NCI-H774 (cell line): Measurements from ENCODE around the gene CREBL2.
"Not testable (repeated sequence)": the region's sequence is repeated elsewhere in the genome, so short reads cannot be mapped to it uniquely, and the experiment has no call there.

Experiments used
- DNase-seq: peaks from one replicate; lab custom pipeline; 2025; lab: John Stamatoyannopoulos, UW

CREBL2 gene, protein sequence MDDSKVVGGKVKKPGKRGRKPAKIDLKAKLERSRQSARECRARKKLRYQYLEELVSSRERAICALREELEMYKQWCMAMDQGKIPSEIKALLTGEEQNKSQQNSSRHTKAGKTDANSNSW

DNA sequence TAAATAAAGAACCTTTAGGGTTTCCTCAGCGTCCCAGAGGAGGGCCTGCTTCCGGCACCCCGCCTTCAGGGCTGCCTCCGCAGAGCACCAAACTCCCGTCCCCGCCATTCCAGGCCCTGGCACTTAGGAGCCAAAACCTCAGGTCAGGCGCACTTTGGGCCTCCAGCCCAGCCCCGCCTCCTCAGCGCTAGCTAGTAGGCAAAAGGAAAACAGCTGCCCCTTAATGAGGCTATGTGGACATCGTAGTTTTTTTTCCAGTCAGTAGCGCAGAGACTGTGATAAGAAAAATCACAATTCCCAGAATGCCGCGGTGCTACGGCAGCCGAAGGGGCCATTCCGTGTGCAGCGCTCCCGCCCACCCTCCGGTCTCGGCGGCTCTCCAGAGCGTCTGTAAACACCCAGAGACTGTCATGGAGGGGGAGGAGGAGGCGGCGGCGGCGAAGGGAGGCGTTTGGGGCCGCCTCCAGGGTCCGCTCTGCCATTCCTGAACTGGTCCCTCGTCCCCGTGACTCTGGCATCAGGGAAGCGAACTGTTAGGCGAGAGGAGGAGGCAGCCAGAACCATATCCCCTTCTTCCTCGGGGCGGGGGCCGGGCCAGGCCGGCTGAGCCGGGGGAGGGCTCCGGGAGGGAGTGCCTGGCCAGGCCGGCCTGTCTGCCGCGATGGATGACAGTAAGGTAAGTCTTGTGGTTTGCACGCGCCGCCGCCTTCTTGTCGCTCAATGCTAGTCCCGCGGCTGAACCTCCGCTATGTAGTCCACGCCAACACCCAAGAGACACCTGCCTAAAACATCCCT lies at the start of gene CREBL2:
TSS of gene CREBL2 (plus strand) at position 365 of the 795 bp plus-strand sequence. CDS start at position 662, 297 bp downstream.
- peak; percentile 94 for DNase-seq

DNA sequence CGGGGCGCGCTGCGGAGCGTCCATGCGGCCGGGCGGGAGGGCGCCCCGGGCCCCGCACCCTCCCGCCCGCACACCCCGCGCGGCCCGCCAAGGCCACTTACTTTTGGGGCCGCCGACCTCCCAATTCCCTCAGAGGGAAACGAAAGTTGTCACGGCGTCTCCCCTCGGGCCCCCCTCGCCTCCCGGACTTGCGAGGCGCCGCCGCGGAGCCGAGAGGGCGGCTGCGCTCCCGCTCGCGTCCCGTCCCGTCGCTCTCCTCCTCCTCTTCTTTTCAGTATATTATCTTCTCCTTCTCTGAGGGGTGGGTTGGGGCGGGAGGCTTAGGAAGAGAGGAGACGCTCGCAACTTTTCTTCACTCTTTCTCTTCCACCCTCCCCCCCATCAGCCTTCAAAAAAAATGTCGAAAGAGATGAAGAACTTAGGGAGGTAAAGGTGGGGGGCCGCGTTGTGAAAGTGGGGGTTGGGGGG lies 49.6 kb upstream of the CREBL2 start:
- peak; percentile 32 for DNase-seq

DNA sequence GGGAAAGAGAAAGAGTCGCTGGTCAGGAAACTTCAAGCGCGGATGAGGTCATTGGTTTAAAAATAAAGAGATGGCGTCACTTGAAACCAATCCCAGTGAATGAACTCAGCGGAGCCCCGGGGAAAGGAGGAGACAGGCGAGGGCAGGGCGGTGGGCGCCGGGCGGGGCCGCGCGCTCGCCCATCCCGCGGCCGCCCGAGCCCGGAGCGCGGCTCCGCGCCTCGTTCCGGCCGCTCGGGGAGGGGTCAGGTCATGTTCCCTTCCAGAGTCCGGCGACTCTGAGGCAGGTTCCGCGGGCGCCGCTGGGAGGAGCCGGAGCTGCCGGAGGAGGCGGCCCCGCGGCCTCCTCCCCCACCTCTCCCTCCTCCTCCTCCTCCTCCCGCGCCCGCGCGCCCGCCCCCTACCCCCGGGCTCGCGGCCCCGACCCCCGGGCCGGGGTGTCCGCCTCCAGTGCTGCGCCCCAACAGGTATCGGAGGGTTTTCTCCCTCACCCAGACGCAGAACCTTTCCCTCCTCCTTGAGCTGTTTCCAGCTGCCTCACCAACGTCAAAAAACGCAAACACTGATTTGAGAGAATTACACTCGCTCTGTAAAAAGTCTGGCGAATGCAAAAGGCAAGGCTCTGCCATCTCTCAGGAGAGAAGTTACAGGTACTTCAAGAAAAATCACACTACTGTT lies 49.0 kb upstream of the CREBL2 start, which contains the start of gene DUSP16:
TSS of gene DUSP16 (minus strand) at position 279 of the 677 bp plus-strand sequence. CDS start 41,765 bp downstream, outside the sequence.
- DNase-seq, result peak; percentile 89

DNA sequence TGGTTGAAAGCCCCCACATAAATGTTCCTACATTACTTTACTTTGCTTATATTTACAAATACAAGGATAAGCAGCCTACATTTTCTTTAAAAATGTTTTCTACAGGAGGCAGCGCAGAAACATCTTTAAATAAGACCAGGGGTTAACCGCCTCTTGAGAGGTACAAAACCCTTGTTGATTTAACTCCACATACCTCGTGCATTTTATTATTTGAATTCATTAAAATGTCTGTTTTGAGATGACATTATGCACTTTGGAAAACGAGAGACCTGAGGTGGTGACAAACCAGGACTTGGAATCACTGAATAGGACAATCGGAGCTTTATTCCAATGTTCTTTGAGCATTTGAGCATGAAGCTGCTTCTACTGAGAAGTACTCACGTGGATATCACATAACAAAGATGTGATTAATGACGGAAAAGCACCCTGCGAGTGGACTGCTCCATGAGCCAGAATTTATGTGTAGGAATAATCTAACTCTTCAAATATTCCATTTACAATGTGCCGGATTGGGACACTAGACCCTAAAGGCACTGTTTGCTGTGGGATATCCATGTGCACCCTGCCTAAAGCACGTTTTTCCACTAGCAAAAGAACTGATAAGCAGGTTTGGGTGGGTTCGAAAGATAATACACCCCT lies 48.3 kb upstream of the CREBL2 start:
- DNase-seq, result no peak

DNA sequence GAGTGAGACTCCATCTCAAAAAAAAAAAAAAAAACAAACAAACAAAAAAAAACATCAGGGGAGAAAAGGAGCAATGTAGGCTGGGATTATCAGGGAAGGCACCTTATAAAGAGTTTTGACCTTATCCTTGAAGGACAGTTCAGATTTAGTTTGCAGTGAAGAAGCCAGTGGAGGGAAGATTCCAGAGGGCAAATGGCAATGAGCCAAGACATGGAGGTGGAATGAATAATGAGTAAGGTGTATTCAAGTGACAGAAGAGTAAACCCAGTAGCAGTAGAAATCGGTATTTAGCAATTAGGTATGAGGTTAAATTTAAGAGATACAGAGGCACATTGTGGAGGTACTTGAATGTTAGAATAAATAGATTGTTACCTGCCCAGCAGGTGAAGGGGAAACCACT lies 46.8 kb upstream of the CREBL2 start:
- no peak for DNase-seq

DNA sequence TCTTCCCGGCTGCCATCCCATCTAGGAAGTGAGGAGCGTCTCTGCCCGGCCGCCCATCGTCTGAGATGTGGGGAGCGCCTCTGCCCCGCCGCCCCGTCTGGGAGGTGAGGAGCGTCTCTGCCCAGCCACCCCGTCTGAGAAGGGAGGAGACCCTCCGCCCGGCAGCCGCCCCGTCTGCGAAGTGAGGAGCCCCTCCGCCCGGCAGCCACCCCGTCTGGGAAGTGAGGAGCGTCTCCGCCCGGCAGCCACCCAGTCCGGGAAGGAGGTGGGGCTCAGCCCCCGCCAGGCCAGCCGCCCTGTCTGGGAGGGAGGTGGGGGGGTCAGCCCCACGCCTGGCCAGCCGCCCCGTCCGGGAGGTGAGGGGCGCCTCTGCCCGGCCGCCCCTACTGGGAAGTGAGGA lies 45.7 kb upstream of the CREBL2 start:
- DNase-seq, result not testable (repeated sequence)

DNA sequence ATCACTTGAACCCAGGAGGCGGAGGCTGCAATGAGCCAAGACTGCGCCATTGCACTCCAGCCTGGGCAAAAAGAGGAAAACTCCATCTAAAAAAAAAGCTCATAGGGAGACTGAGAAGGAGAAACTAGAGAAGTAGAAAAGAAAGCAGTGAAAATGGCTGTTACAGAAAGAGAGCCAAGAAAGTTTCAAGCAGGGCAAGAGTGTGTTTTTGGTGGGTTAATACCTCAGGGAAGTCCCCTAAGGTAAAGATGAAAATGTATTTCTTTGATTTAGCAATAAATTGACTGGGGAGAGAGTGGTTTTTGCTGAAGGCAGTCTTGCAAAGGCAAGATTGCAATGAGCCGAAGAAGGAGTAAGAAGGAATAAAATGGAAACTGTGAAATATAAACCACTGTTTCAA lies 39.0 kb upstream of the CREBL2 start:
- DNase-seq, result no peak

DNA sequence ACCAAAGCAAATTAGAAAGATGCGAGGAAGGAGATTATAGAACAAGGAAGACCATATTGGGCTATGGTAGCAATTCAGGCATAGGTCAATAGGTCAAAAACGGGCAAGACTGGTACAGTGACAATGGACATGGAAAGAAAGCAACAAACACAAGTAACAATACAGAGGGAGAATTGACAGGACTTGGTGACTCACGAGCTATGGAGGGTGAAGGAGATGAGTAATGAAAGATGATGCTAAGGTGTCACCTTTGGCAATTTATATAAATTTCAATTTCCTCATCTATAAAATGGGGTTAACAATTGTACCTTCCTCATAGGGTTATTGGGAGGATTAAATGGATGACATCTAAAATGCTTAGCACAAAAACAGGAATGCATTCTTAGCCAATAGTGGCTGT lies 33.9 kb upstream of the CREBL2 start:
- DNase-seq, result no peak

DNA sequence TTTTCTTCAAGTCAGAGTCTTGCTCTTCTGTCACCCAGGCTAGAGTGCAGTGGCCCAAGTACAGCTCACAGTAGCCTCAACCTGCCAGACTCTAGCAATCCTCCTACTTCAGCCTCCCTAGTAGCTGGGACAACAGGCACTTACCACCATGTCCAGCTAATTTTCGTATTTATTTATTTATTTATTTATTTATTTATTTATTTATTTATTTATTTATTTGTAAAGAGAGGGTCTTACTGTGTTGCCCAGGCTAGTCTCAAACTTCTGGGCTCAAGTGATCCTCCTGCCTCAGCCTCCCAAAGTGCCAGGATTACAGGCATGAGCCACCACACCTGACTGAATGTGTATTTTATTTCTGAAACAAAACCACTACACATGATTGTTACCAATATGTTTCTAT lies 31.0 kb upstream of the CREBL2 start:
- not testable (repeated sequence) for DNase-seq

DNA sequence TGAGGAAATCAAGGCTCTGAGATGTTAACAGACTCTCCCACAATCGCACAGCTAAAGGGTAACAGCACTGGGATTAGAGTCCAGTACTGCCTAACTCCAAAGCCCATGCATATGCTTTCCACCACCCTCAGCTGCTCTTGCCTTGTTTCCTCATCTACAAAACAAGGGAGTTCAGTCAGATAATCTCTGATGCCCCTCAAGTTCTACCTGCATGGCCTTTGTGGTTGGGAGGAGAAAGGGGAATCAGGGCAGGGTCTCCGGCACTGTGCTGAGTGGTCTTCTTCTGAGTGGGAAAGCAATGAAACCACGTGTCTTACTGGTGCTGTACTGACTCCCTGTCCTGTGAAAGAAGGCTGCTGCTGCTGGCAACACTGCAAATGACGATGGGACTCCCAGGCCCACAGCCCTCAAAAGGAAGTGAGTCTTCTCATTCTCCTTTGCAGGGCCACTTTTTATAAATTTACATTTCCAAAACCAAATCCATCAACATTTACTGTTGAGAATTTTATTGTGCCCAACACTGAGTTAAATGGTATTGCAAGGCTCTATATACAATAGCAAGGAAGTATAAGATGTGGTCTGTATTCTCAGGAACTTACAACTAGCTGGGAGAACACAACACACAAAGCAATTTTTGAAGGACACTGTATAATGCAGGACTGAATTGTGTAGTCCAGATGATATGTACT lies 29.3 kb upstream of the CREBL2 start:
- DNase-seq, result no peak

DNA sequence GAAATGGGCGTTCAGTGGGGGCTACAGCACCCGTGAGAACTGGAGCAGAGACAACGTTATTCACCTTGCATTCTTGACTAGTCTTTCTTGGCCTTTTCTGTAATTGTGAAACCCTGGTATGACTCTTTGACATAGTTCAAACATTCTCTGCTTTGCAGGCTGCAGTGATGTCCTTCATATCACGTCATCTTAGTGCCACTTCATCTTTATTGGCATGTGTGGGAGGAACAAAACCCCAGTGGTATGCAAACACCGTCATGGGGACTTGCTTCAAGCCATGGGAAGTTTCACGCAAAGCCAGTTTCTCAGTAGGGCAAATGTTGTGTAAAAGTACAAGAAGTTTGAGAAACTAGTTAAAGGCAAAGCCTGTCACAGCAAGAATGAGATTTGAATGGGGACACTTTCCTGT lies 28.8 kb upstream of the CREBL2 start:
- no peak for DNase-seq

DNA sequence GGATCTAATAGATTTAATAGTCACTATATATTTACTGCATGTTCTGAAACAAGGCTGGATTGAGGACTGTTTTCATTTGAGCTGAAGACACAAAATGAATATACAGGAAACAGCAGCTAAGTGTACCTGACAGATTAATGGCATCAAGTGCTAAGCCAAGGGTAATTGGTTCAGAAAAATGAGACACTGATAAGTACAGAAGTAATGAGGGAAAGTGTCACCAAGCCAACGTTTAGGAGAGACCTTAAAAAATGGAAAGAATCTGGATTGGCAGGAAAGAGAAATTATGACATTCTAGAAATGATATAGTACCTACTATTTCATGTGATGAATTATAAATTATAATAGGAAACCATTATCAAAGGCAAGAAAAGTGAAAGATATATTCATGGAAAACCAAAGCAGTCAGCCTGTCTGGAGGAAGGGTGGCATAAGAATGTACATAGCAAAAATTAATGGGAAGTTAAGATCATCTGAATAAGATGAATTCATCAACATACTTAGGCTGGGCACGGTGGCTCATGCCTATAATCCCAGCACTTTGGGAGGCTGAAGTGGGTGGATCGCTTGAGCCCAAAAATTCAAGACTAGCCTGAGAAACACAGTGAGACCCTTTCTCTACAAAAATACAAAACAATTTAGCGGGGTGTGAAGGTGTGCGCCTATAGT lies 28.0 kb upstream of the CREBL2 start:
- DNase-seq, result no peak

DNA sequence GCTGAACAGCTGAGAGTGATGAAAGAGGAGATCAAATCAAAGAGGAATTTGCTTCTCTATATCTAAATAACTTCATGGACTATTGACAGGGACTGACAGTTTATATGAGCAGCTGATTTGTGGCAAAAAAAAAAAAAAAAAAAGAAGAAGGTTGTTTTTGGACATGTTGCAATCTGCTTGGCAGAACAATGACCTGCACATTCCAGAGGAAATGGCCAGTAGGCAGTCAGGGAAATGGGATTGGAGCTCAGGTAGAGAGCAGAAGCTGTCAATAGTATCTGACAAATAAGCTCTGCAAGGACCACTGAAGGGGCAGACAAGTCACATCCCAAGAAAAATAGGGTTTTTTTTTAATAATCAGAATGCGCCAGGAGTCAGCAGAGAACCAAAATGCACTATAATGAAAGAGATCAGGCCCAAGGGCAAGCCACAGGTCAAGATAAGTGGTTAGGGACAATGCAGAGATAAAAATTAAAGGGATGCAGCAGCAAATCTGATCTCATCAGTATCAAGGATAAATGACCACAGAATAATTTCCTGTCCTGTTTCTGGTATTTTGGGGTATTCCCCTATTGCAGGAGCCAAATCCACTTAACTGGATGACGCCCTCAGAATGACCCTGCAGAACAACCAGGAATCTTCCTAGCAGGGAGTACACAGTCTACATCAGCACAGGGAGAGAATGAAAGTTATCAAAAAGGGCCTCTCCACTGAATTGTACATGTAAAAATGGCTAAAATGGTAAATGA lies 26.4 kb upstream of the CREBL2 start:
- DNase-seq, result no peak

DNA sequence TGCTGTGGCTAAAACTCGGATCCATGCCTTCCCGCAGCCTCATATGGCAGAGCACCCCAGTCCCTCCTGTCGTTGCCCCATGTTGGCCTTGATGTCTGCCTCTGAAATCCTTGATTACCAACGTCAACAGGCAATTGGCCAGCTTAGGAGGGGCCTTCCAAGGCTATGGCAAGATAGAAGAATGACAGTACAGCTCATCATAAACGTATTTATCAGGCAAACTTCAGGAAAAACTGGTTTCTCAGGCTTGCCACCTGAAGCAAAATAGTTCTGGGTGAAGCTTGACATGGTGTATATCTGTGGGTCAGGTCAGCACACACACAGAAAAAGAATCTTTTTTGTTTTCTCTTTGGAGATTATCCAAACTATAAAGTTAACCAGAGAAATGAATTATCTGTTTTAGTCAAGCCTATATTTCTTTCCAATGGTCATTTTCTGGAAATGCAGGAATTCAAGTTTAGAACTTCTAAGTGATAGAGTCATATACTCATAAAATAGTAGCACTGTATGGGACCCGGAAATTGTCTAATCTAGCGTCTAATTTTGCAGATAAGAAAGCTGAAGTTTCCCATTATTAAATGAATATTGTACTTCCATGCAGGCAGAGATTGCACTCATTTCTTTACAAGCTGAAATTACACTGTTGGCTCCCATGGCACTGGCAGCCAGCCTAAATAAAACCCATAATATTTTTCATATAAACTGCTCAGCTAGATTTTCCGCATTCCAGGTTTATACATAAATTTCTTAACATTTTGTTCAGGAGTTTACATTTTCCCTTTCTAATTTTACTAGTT lies 24.6 kb upstream of the CREBL2 start:
- DNase-seq, result no peak

DNA sequence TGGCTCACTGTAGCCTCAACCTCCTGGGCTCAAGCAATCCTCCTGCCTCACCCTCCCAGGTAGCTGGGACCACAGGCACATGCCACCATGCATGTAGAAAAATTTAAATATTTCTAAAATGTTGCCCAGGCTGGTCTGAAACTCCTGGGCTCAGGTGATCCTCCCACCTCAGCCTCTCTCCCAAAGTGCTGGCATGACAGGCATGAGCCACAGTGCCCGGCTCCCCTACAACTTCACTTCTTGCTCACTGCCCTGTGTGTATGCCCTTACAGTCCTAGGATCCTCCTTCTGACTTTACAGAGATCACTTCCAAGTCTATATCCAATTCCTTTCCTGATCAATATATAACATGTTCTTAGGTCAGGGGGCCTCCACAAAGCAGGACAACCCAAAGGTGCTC lies 23.8 kb upstream of the CREBL2 start:
- DNase-seq, result no peak

DNA sequence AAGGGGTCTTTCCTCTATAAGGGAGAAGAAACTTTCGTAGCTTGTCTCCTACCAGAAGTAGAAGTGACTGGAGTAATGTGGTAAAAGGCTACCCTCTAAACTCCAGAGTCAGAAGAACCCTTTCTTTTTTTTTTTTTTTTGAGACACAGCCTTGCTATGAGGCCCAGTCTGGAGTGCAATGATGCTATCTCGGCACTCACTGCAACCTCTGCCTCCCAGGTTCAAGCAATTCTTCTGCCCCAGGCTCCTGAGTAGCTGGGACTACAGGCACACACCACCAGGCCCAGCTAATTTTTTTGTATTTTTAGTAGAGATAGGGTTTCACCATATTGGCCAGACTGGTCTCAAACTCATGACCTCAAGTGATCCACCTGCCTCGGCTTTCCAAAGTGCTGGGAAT lies 23.2 kb upstream of the CREBL2 start:
- not testable (repeated sequence) for DNase-seq

DNA sequence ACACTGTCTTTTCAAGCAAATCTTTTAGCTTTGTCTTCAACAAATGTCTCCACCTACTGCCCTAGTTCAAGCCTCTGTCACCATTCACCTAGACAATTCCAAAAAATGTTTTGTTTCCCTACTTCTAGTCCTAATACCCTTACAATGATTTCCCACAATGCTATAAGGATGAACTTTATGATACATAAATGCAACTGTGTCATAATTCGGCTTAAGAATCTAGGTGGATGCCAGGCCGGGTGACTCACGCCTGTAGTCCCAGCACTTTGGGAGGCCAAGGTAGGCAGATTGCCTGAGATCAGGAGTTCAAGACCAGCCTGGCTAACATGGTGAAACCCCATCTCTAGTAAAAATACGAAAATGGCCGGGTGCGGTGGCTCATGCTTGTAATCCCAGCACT lies 20.7 kb upstream of the CREBL2 start:
- no peak for DNase-seq

DNA sequence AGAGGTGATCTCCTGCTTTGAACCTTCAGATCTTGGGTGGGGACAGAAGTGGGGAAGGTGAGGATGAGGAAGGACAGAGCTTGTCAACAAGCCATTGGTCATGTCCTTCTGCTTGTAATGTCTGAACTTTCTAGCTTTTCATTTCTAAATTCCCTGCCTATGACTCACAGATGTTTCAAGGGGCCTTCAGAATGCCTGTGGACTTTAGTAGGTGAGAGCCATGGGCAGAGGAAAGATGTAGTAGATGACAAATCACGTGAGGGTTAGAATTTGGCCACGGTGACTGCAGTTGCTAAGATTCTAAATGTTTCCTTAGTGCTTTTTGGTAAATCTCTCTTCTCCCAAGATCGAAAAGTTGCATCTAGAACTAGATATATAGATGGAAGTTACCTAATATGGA lies 18.7 kb upstream of the CREBL2 start:
- no peak for DNase-seq

DNA sequence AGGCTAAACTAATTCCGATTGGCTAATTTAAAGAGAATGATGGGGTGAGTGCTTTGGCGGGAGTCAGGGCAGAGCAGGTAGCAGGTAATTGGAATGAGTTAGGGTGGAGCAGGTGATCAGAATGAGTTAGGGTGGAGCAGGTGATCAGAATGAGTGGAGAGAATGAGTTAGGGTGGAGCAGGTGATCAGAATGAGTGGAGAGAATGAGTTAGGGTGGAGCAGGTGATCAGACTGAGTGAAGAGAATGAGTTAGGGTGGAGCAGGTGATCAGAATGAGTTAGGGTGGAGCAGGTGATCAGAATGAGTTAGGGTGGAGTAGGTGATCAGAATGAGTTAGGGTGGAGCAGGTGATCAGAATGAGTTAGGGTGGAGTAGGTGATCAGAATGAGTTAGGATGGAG lies 15.7 kb upstream of the CREBL2 start:
- DNase-seq, result not testable (repeated sequence)

DNA sequence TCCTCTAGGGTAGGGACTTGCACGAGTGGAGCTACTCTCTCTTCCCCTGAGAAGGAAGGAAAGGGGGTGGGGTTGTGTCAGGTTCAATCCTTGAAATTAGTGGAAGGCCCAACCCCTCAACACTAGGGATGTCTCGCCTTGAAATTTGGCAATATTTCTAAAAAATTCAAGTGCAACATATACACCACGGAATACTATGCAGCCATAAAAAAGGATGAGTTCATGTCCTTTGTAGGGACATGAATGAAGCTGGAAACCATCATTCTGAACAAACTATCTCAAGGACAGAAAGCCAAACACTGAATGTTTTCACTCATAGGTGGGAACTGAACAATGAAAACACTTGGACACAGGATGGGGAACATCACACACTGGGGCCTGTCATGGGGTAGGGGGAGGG lies 15.1 kb upstream of the CREBL2 start:
- DNase-seq, result not testable (repeated sequence)
